ENCODE data around the gene LAMA3.
"Not testable (repeated sequence)": the region's sequence is repeated elsewhere in the genome, so short reads cannot be mapped to it uniquely, and the experiment has no call there.

Gene LAMA3

DNA sequence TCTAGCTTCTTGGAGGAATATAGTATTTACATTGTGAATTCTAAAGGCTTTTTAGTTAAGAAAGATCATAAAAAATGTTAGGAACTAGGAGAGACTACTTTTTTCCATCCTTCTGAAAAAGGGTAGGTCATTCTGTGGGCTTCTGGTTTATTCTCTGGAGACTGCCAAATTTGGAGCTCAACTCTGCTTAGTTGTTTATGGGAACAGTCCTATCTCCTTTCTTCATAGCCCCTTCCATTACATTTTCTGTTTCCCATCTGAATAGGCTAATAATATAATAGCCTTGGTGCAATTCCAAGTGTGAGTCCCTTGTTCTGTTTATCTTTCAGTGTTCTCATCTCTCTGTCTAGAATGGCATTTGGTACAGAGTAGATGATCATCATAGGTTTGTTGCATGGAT is 15.6 kb downstream of the LAMA3 start:
- DNase-seq = no peak

DNA sequence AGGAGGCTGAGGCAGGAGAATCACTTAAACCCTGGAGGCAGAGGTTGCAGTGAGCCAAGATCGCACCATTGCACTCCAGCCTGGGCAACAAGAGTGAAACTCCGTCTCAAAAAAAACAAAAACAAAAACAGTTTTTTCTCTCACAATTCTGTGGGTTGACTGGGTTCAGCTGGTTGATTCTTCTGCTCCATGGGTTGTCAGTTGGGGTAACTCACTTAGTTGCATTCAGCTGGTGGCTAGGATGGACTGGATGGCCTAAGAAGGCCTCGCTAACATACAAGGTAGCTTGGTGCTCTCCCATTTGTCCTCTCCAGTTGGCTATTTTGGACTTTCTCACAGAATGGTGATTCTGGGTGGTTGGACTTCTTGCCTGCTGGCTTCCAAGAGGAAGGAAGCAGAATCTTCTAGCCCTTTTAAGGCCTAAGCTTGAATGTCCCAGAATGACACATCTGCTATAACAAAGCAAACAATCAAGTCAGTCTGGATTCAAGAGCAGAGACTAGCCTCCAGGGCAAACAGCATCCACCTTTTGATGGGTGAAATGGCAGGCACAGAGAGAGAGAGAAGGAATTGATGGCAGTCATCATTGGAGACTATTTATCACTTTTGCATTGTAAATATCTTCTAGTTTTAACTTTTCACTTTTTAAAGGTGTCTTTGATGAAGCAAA is 17.9 kb downstream of the LAMA3 start:
- no peak for DNase-seq

DNA sequence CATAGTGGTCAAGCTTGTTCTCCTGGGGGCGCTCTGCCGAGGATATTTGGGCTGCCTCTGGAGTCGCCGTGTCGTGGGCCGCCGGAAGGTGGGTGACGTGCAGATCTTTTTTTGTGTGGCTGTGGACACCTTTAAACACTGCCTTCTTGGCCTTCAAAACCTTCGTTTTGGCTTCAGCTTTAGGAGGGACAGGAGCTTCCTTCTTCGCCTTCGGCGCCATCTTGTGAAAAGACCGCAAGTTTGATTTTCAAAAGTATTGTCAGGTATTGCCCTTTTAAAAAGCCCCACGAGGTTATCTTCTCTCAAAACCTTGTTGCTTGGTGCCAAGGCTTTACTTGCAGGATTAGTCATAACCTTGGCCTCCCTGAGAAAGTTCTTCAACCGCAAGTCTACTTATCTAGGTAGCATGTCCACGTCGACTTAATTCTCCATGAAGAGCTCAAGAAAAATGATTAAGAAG is 20.8 kb downstream of the LAMA3 start:
- DNase-seq = no peak

DNA sequence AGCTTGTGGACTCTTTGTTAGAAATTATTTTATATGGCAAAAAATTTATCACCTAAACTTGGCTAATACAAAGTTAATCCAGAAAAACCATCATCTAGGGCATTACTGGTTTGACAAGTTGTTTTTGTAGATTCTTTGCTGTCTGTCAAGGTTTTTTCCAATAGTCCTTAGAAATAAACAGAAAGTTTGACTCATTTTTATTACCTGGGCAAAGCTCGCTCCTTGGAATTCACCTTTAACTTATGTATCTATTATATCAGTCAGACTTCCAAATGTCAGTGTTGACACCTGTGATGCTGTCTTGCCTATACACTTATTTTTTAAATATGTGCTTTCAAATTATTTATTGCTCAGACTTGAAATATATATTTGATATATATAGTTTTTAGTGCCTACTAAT is 21.7 kb downstream of the LAMA3 start:
- DNase-seq = no peak

DNA sequence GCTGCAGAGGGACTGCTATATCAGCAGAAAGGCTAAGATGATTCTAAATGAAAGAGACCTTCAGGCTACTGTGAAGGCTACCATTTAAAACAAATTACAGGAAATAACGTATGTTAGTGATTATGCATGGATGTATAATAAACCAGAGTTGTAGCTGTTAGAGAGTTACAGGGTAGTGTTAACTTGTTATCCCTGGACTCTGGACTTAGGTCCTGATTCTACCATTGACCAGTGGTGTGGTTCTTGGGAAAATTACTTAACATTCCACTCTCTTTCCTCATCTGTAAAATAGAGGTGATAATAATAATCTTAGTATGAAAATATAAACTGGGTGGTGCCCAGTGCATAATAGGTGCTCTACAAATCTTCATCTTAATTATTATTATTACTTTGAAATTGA is 22.2 kb downstream of the LAMA3 start:
- DNase-seq = no peak

DNA sequence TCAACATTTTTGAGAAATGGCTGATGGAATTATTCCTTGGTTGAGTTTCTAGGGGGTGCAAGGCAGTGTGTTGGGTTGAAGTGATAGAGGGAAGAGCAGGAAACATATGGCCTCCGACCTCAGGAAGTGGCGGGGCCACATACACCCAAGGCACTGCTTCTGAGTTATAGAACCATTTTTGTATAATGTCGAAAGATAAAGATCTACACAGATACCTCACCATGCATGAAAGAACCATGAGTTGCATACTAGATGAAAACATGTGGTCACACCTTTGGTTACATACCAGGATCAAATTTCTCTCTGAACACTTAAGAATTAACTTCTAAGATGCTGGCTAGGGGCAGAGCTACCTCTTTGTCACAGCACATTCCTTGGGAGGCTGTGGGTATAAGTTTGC is 23.2 kb downstream of the LAMA3 start:
- DNase-seq = no peak

DNA sequence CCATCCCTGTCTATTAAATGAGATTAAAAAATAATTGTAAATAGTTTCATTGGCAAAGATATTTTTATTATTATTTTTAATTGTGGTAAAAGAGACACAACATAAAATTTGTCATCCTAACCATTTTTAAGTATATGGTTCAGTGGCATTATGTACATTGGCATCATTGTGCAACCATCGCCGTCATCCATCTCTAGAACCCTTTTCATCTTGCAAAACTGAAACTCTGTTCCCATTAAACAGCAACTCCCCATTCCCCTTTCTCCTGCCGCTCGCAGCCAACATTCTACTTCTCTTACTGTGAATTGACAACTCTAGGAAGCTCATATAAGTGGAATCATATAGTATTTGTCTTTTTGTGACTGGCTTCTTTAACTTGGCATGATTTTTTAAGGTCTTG is 25.3 kb downstream of the LAMA3 start:
- no peak for DNase-seq

DNA sequence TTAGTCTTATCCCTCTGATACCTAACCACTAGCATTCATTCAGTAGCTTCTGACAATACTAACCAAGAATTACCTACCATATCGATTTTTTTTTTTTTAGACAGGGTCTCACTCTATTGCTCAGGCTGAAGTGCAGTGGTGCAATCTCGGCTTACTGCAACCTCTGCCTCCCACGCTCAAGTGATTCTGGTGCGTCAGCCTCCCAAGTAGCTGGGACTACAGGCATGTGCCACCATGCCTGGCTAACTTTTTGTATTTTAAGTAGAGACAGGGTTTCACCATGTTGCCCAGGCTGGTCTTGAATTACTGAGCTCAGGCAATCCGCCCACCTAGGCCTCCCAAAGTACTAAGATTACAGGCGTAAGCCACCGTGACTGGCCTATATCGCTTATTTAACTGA is 26.8 kb downstream of the LAMA3 start:
- not testable (repeated sequence) for DNase-seq

DNA sequence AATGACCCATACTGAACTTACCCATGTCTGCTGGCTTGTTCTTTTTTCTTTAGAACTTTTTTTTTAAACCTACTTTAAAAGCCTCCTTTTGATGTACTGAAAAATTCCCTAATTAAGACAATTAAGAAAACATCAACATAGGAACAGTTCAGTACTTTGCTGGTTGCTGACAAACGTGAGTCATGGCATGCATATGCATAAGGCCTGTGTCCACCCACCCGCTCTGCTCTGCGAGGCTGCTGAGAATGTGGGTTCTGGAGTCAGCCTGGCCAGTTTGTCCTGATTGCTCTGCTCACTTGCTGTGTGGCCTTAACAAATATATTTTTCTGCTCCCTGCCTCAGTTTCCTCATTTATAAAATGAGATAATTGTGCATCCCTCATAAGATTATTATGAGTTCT is 27.3 kb downstream of the LAMA3 start:
- no peak for DNase-seq

DNA sequence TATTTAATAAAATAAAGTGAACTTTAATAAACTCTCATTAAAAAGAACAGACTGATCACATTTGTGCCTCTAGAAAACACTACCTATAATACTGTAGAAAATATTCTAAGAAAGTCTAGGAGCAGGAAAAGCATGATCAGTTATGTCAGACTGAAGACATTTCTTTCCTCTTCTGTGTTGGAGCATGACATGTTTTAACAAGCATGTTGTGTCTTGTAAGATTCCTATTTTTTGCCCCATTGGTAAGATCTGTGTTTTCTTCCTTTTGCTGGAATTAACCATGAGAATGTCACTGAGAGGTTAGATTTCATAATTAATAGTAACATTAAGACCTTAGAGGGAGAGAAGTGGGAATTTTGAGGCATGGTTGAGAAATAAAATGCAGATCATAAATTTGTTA is 27.7 kb downstream of the LAMA3 start:
- no peak for DNase-seq

DNA sequence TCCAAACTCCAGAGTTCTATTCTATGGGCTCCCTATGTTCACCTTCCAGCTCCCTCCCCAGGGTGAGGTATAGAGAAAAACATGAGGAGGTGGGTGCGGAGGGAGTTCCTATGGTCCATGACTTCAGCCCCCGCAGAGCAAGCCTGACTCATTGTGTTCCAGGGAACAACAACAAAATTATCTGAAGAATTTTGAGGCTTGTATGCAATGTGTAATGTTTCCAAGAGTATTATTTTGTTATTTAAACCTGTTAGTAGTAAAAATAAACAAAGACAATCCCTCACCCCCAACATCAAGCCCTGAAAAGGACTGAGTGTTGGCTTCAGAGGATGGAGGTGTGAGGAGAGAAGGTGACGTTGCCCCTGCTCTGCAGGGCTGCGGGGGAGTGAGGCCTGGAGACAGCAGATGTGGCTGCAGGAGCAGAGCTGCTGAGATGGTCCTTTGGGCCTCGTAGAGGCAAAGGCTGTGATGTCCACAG is 29.0 kb downstream of the LAMA3 start:
- DNase-seq = no peak

DNA sequence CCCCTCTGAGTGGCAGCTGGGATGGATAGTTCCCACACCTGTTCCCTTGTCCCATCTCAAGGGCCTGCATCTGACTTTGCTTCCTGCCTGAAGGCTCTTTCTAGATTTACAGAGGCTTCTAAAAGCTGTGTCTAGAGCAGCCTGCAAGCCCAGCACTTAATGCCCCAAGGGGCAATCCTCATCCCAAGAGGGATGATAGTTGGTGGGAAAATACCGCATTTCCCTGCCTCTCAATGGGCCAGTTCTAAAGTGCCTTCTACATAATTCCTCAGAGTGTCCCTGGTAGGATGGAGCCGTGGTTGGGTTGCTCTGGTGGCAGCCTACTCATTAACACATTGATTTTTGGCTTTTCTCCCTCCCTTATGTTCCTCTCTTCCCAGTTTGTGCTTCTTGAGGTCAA is 29.5 kb downstream of the LAMA3 start:
- no peak for DNase-seq

DNA sequence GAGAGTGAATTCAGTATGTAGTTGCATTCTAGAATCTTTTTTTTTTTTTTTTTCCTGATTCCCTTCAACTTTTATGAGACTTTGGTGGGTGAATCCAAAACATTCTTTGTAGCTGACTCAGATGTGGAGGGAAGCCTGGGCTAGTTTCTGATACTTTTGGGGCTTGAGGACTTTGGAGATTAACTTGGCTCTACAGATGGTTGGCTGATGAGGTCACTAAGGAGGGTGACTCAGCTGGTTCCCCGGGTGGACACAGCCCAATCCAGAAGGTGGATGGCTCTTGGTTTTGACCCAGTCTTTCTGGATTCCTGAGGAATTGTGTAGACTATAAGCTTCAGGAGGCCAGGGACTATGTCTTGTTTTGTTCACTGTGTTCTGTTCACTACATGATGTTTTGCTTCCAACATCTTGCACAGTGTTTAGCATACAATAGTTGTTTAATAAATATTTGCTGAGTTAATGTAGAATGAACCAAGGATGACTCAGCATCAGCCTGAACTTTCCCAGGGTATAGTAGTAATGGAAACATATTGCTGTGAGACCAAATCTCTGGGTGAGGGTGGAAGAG is 30.5 kb downstream of the LAMA3 start:
- DNase-seq = no peak

DNA sequence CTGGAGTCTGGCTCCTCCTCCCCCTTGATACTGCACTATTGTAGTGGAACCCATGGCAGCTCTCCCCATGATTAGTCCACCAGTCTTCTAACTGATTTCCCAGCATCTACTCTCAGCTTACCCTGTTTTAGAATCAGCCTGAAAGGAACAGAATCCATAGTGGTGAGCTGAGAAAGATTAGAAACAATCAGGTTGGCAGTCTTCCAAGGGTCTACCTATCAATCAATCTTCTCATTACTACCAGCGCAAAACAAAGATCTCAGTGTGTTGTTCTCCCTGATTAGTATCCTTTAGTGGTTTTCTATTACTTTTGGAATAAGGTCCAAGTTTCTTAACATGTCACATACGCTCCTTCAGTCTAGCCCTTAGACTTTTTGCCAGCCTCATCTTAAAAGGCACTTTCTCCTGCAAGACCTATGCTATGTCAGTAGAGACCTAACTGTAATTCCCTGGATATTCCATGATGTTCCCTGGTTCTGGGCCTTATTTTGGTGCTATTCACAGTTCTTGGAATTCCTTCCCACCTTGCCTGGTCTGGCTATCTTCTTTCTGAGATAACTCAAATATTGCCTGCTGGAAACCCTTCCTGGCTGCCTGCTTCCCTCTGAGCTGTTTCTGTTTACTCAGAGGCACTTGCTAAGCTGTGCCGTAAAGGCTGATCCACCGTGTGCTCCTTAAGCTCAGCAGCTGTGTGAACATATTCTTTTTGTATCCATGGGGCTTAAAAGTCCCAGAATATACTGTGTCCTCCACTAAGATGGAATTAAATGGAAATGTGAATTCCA is 32.6 kb downstream of the LAMA3 start:
- no peak for DNase-seq

DNA sequence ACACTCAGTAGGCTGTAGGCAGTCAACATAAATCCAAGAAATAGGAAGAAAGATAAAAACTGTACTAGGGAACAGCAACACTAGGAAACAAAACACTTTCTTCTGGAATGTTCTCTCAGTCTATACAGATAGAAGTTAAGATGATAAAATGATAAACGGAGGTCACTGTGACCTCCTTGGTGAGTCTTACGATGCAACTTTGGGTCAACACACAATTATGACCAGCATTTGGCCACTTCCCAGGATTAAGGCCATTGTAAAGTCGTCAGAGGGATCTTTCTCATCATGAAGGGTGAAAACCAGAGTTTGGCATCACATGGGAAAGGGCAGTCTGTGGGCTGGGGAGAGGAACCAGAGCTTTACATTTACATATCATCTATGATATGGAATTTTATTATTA is 33.4 kb downstream of the LAMA3 start:
- DNase-seq = no peak

DNA sequence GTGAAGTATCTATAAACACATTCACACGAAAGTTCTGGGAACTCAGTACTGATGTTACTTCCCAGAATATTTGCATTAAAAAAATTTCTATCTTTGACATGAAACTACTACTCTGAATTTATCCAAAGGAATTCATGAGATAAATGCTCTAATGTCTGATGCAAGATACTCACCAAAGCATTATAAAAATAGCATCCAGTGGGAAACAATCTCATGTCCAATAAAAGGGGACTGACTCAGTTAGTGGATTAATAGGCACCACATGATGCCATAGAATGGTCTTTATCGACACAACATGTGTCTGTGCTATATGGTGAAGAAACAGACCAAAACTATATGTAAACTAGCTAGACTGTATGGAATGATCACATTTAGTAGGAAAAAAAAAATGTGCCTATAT is 33.9 kb downstream of the LAMA3 start:
- no peak for DNase-seq

DNA sequence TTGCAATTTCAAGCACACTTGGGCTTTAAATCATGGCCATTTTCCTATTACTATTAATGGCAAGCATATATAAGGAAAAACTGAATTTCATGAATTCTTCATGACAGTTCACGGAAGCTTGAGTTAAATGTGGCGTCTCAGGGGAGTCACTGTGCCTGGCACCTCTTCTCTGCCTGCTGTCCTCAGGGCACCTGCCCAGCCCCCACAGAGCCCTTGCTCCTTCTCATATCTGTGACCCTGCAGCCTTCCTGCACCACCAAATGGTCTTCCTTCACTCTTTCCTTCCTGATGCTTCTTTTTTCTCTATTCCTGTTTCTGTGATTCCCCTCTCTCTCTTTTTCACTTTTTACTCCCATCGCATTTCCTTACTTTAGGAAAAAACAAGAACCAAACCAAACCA is 35.4 kb downstream of the LAMA3 start:
- DNase-seq = no peak

DNA sequence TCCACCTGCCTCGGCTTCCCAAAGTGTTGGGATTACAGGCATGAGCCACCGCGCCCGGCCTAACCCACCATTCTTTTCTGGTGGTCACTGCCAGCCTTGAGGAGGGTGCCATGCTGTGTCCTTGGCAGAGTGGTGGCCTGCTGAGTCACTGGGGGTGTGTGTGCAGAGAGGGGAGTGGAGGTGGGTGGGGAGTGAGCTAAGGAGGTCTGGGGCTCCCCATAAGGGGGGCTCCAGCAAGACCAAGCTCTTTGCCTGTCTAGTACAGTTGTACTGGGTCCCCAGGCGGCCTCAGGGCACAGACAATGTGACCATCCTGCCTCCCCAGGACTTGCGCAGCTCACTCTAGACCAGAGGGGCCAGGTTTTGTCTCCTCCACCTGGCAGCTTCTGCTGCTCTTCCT is 36.1 kb downstream of the LAMA3 start:
- no peak for DNase-seq

DNA sequence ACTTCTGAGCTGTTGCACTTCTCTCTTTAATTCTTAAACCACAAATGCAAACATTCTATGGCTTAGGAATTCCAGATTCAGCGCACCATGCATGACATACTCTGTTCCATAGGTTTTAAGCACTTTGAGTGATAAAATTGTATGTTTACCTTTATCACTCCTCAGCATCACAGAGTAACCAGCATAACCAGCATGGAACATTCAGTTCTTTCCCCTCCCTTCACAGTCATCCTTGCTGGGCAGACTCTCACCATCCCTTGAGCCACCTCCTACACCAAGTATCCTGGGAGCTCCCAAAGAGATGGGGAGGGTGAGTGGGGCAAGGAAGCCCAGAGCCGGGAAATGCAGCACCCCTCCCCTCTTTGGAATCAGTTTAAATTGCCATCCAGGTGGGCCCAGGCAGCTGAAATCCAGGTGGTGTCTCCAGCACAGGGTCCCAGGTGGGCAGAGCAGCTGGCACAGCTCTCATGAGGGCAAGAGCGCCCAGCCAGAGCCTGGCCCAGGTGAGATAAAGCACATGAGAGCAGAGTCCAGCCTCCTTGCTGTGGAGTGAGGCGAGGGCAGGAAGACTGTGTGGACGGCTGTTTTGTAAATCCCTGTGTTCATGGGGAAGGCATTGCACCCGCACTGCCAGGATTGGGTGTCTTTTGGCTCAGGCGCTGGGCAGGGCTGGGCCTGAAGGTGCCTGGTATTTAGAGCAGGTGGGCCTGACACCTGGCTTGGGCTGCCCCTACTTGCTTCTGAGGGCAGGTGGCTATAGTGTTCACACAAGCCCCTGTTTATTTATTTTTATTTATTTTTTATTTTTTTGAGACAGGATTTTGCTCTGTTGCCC is 36.8 kb downstream of the LAMA3 start:
- peak; percentile 56 for DNase-seq

DNA sequence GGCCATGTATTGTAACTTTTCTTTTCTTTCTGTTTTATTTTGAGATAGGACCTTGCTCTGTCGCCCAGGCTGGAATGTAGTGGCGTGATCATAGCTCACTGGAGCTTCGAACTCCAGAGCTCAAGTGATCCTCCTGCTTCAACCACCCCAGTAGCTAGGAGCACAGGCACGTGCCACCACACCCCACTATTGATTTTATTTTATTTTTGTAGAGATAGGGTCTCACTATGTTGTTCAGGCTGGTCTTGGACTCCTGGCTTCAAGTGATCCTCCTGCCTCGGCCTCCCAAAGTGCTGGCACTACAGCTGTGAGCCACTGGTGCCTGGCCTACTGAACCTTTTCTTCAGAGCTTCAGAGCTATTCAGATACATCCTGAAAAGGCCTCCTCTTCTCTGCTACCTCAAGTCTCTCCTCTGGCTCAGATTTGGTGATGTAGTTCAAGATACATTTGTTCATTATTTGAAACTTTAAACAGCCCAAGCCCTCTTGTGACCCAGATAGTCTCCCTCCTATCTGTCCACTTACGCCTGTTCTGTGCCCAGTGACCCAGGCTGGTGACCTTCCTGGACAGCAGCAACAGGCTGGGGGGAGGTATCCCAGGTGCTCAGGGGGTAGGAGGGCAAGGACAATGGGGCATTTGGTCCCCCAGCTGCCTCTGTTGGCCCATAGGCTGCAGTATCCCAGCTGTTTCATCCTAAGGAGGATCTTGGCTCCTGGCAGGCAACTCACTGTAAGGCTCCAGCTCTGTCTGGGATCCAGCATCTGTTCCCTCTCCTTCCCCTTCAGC is 38.6 kb downstream of the LAMA3 start:
- DNase-seq = no peak

DNA sequence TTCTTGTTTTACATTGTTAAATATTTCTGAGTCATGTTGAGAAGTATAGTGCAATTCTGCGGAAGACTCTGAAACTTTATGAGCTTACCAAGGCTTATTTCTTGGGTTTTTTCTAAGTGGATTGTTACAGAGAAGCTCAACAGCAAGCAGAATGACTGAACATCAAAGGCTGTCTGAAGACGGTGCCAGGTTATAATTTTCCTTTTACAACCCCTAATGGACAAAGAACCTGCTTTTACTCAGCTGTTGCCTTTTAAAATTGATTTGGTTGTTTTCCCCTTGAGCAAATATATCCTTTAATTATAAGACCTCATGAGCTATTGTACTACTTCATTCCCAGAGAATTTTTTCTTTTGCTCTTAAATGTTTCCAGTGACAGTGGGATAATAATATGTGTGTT is 41.6 kb downstream of the LAMA3 start:
- no peak for DNase-seq

DNA sequence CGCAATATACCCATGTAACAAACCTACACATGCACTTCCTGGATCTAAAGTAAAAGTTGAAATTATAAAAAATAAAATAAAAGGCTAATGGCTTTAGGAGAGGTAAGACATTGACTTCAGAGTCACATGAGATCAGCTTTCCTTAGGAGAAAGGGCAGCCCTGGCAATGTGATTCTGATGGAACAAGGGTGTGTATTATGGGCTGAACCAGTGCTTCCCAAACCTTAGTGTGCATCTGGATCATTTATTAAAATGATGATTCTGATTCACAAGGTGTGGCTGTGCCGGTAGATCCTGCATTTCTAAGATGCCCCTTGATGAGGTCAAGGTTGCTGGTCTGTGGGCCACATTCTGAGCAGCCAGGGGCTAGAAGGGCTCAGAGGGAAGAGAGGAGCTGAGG is 42.6 kb downstream of the LAMA3 start:
- DNase-seq = no peak

DNA sequence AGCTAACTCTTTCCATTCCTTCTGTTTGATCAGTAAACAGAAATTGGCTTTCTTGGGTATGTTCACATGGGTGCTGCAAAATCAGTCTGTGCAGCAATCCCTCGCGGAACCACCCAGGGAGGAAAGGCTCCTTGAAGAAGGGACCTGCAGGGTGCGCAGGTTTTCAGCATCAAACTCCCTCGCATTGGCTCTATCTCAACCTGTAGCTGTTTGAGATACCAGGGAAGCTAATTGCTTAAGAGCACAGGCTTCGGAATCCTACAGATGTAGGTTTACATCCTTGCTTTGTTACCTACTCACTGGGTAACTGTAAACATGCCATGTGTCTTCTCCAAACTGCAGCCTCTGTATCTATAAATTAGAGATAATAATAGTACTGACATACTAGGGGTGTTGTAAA is 43.2 kb downstream of the LAMA3 start:
- no peak for DNase-seq
